Fibroblast of pulmonary artery (primary cell): ENCODE measurements around the gene TCTN1.

Experiments
- DNase-seq: peaks from one replicate; pipeline ENCODE4 v3.0.0-alpha.2; 2010; ENCODE audit warnings: low read depth
- H3K4me3 ChIP-seq: replicated peaks from 2 replicates; pipeline ENCODE4 v1.5.1; 2011; ENCODE audit warnings: low read depth, mild to moderate bottlenecking, control low read depth, low read length, moderate library complexity
- CTCF ChIP-seq: IDR thresholded peaks from 2 replicates; pipeline ENCODE4 v1.5.1; 2011; ENCODE audit warnings: mild to moderate bottlenecking, control low read depth, low read length, inconsistent platforms; ENCODE audit errors: missing control alignments

Gene TCTN1

GRCh38 chr12:110622582-110622981, 8.7 kb downstream of the TCTN1 start:
- no peak for TF ChIP-seq CTCF
- no peak for DNase-seq
- no peak overlapping the region for H3K4me3 ChIP-seq

- no peak for DNase-seq
- TF ChIP-seq CTCF = no peak
- no peak overlapping the region for H3K4me3 ChIP-seq
These were observed 13.7 kb downstream of the TCTN1 start for GRCh38 chr12:110627500-110628195.

GRCh38 chr12:110635055-110635454, 21.1 kb downstream of the TCTN1 start:
- no peak for TF ChIP-seq CTCF
- DNase-seq = no peak
- no peak overlapping the region for H3K4me3 ChIP-seq

GRCh38 chr12:110636516-110636915, 22.6 kb downstream of the TCTN1 start:
- no peak for DNase-seq
- no peak for TF ChIP-seq CTCF
- H3K4me3 ChIP-seq = no peak overlapping the region

GRCh38 chr12:110637869-110638441, 24.0 kb downstream of the TCTN1 start:
- no peak for DNase-seq
- no peak for TF ChIP-seq CTCF
- H3K4me3 ChIP-seq = no peak overlapping the region

- H3K4me3 ChIP-seq = no peak overlapping the region
These were observed 24.9 kb downstream of the TCTN1 start for GRCh38 chr12:110638796-110639195.

More at GRCh38 chr12:110638796-110639195, 24.9 kb downstream of the TCTN1 start:
- DNase-seq = no peak
- TF ChIP-seq CTCF = no peak
